HepG2 (cell line): ENCODE measurements around the gene TNNI3. TPM values are rescaled to one million over a fixed set of nuclear protein-coding genes. Genes with fewer than 3 reads are reported as not detected.

ENCODE experiments used
- CBFB ChIP-seq: sonication (generic); formaldehyde crosslinking; IDR thresholded peaks from 2 replicates; pipeline ENCODE4 v1.4.0; 2020; ENCODE audit warnings: missing genetic modification reagents
- CSRNP1 ChIP-seq: sonication (generic); formaldehyde crosslinking; IDR thresholded peaks from 2 replicates; pipeline ENCODE4 v1.8.1; 2023; ENCODE audit warnings: mild to moderate bottlenecking, missing genetic modification reagents
- DMAP1 ChIP-seq: IDR thresholded peaks from 2 replicates; pipeline ENCODE4 v1.6.1; 2016
- ELF1 ChIP-seq: sonication (generic); formaldehyde crosslinking; IDR thresholded peaks from 2 replicates; pipeline ENCODE4 v1.4.0; 2020; ENCODE audit warnings: missing genetic modification reagents
- GABPB1 ChIP-seq: IDR thresholded peaks from 2 replicates; pipeline ENCODE4 v1.6.1; 2016; ENCODE audit warnings: mild to moderate bottlenecking, missing genetic modification reagents, moderate library complexity, missing compliant biosample characterization
- HNRNPL ChIP-seq: fragments of 200-400 bp; formaldehyde crosslinking; IDR thresholded peaks from 2 replicates; pipeline ENCODE4 v1.6.1; 2017; ENCODE audit warnings: mild to moderate bottlenecking, low read depth, low read length
- JARID2 ChIP-seq: sonication (generic); formaldehyde crosslinking; IDR thresholded peaks from 2 replicates; pipeline ENCODE4 v1.8.1; 2023; ENCODE audit warnings: missing genetic modification reagents, inconsistent platforms; ENCODE audit not compliant: insufficient replicate concordance
- KDM2A ChIP-seq: sonication (generic); formaldehyde crosslinking; IDR thresholded peaks from 2 replicates; pipeline ENCODE4 v1.4.0; 2020; ENCODE audit warnings: low read depth, missing genetic modification reagents, borderline replicate concordance
- MAX ChIP-seq: IDR thresholded peaks from 2 replicates; pipeline ENCODE4 v1.6.1; 2012; ENCODE audit warnings: inconsistent platforms
- MIXL1 ChIP-seq: IDR thresholded peaks from 2 replicates; pipeline ENCODE4 v1.6.1; 2016
- POGZ ChIP-seq: sonication (generic); formaldehyde crosslinking; IDR thresholded peaks from 2 replicates; pipeline ENCODE4 v1.4.0; 2020; ENCODE audit warnings: mild to moderate bottlenecking, missing genetic modification reagents
- TBP ChIP-seq: sonication (generic); formaldehyde crosslinking; IDR thresholded peaks from 2 replicates; pipeline ENCODE4 v1.5.0; 2020; ENCODE audit warnings: missing genetic modification reagents
- TFDP2 ChIP-seq: sonication (generic); formaldehyde crosslinking; IDR thresholded peaks from 2 replicates; pipeline ENCODE4 v1.4.0; 2020; ENCODE audit warnings: missing genetic modification reagents
- ZBTB38 ChIP-seq: sonication (generic); formaldehyde crosslinking; IDR thresholded peaks from 2 replicates; pipeline ENCODE4 v1.5.1; 2020; ENCODE audit warnings: mild to moderate bottlenecking, missing genetic modification reagents
- ZC3H4 ChIP-seq: sonication (generic); formaldehyde crosslinking; IDR thresholded peaks from 2 replicates; pipeline ENCODE4 v1.4.0; 2020; ENCODE audit warnings: missing genetic modification reagents, borderline replicate concordance
- ZFX ChIP-seq: sonication (generic); formaldehyde crosslinking; IDR thresholded peaks from 2 replicates; pipeline ENCODE4 v1.4.0; 2020; ENCODE audit warnings: mild to moderate bottlenecking, low read depth, missing genetic modification reagents, moderate library complexity
- ZNF33A ChIP-seq: sonication (generic); formaldehyde crosslinking; IDR thresholded peaks from 2 replicates; pipeline ENCODE4 v1.5.1; 2020; ENCODE audit warnings: missing genetic modification reagents, mild to moderate bottlenecking, moderate library complexity, borderline replicate concordance
- ZNF362 ChIP-seq: sonication (generic); formaldehyde crosslinking; IDR thresholded peaks from 2 replicates; pipeline ENCODE4 v1.4.0; 2020; ENCODE audit warnings: missing genetic modification reagents, mild to moderate bottlenecking, borderline replicate concordance
- ZNF44 ChIP-seq: sonication (generic); formaldehyde crosslinking; IDR thresholded peaks from 2 replicates; pipeline ENCODE4 v1.5.1; 2020; ENCODE audit warnings: mild to moderate bottlenecking, missing genetic modification reagents
- ZNF552 ChIP-seq: sonication (generic); formaldehyde crosslinking; IDR thresholded peaks from 2 replicates; pipeline ENCODE4 v1.9.0; 2022; ENCODE audit warnings: missing genetic modification reagents, mild to moderate bottlenecking, borderline replicate concordance
- ZNF574 ChIP-seq: sonication (generic); formaldehyde crosslinking; IDR thresholded peaks from 2 replicates; pipeline ENCODE4 v1.4.0; 2020; ENCODE audit warnings: missing genetic modification reagents
- ZNF644 ChIP-seq: IDR thresholded peaks from 2 replicates; pipeline ENCODE4 v1.6.1; 2016; ENCODE audit warnings: low read depth
- ZNF672 ChIP-seq: sonication (generic); formaldehyde crosslinking; IDR thresholded peaks from 2 replicates; pipeline ENCODE4 v1.8.1; 2022; ENCODE audit warnings: missing genetic modification reagents
- ZNF782 ChIP-seq: sonication (generic); formaldehyde crosslinking; IDR thresholded peaks from 2 replicates; pipeline ENCODE4 v1.4.0; 2020; ENCODE audit warnings: missing genetic modification reagents, mild to moderate bottlenecking, borderline replicate concordance
- polyA plus RNA-seq, 8 experiments: library from polyadenylated mRNA; depleted of rRNA in 3 of 8; stranded (reverse) in 7 of 8; unstranded in 1 of 8; fragments of >200 nt; fragmentation: Illumina TruSeq in 4 of 8; extraction: Trizol in 4 of 8; gene quantifications; 2 replicates each; pipeline versions ENCODE4 v1.2.1 to v1.2.3, GENCODE V29; 2011 to 2016; ENCODE audit warnings: low read depth in 4 of 8, missing spikeins in 1 of 8, mixed read lengths in 1 of 8; ENCODE audit not compliant: insufficient read depth in 1 of 8
- total RNA-seq, 5 experiments: library from RNA; depleted of rRNA; stranded (reverse); fragments of >200 nt; fragmentation: Illumina TruSeq; extraction: Trizol; gene quantifications; 2 replicates each; pipeline ENCODE4 v1.2.3, GENCODE V29; 2016; ENCODE audit warnings: low read depth in 1 of 5

The TNNI3 gene
- total and polyA plus RNA-seq, 2 of the 13 experiments (the other 11 are each of a cell fraction or from before 2014, with no cell fraction given) = 3.5 to 3.7 TPM

- TF ChIP-seq CSRNP1 (CRISPR knock-in tag) (peak; percentile 47; the same call in 1 of the 2 replicates), TBP (CRISPR knock-in tag) (0 out of 2 replicates have a peak, but pooled peaks have one; percentile 35), DMAP1 (CRISPR knock-in tag) (no peak), ZNF644 (no peak), ELF1 (CRISPR knock-in tag) (peak; percentile 62; the same call in 1 of the 2 replicates), ZC3H4 (CRISPR knock-in tag) (no peak), GABPB1 (CRISPR knock-in tag) (peak; percentile 83), JARID2 (CRISPR knock-in tag) (peak; percentile 29), ZNF552 (CRISPR knock-in tag) (no peak), ZNF574 (CRISPR knock-in tag) (peak; percentile 93), KDM2A (CRISPR knock-in tag) (peak; percentile 80), MAX (0 out of 2 replicates have a peak, but pooled peaks have one; percentile 22), CBFB (CRISPR knock-in tag) (peak; percentile 44; the same call in 1 of the 2 replicates), ZFX (CRISPR knock-in tag) (peak; percentile 46; the same call in 1 of the 2 replicates), TFDP2 (peak; percentile 52; the same call in 1 of the 2 replicates), ZNF33A (CRISPR knock-in tag) (no peak), POGZ (CRISPR knock-in tag) (0 out of 2 replicates have a peak, but pooled peaks have one; percentile 17), HNRNPL (0 out of 2 replicates have a peak, but pooled peaks have one; percentile 41), ZNF782 (CRISPR knock-in tag) (0 out of 2 replicates have a peak, but pooled peaks have one; percentile 57), MIXL1 (CRISPR knock-in tag) (0 out of 2 replicates have a peak, but pooled peaks have one; percentile 37), ZNF362 (CRISPR knock-in tag) (0 out of 2 replicates have a peak, but pooled peaks have one; percentile 45), ZBTB38 (peak; percentile 49; the same call in 1 of the 2 replicates), ZNF672 (no peak), ZNF44 (CRISPR knock-in tag) (no peak)
Measured at GRCh38 chr19:55165952-55166529, 8.5 kb upstream of the TNNI3 start (continued).
